ENCODE measurements around the gene LPIN2.
"Not testable (repeated sequence)": the region's sequence is repeated elsewhere in the genome, so short reads cannot be mapped to it uniquely, and the experiment has no call there.

Gene LPIN2

DNA sequence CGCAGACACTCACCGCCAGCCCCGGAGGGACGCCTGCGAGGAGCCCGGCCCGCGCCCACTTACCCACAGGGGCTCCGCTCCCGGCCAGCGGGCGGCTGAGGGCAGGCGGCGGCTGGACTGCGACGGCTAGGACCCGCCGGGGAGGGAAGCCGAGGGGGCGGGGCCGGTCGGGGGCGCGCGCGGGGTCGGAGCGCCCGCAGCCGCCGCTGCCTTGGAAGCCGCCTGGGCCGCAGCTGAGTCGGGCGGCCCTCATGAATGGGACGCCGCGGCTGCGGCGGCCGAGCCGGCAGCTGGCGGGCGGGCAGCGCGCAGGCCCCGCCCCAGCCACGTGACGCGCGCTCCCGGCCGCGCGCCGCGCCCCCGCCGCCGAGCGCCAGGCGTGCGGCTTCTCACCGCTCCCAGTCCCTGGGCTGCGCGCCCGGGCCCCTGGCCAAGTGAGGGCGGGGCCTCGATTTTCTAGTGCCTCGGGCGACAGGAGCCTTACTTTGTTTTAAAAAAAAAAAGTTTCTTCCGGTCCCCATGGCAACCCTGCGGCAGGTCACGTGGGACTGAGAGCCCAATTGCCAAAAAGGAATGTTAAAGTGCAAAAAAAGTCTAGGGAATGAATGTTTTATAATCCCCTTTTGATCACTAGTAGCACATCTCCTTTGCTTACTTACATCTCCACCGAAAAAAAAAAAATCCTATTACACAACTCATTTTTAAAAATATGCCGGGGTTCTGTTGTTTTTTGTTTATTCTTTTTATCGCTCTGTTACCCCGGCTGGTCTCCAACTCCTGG, at the start of gene LPIN2:
TSS of gene LPIN2 (minus strand) at position 121 of the 781 bp plus-strand sequence. CDS start 52,304 bp downstream, outside the sequence.
- peak; percentile 94 for DNase-seq (ENCODE audit: low read depth)

DNA sequence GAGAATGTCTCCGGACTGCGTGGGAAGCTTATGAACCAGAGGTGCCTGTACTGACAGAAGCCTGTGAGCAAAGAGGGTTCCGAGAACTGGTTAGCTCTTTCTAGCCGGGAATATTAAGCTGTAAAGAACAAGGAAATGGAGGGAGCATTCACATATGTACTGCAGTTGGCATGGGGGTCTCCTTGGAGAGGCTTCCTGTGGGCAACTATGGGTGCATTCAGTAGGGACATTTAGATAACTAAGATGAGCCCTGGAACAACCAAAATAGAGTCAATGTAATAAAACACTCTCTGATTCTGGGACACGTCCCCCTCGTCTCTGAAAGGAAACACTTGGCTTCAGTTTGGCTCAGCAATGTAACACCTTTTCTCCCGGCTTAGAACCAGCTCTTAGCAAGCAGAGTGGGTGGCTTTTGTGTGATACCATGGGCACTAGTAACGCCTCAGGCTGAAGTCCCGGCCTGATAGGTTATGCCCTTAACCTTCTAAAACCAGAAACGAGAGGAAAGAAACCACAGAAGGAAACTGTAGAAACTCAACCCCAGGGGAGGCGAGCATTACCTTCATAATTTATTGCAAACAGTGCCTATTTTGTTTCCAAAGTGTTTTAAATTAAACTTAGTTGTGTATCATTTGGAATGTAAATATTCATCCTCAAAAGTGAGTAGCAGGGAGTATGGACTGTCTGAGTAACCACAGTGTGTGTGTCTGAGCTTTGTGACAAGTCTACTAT, 48.8 kb upstream of the LPIN2 start:
- no peak for DNase-seq (ENCODE audit: low read depth)

GRCh38 chr18:3060667-3061580, 48.0 kb upstream of the LPIN2 start:
- no peak for DNase-seq (ENCODE audit: low read depth)

DNA sequence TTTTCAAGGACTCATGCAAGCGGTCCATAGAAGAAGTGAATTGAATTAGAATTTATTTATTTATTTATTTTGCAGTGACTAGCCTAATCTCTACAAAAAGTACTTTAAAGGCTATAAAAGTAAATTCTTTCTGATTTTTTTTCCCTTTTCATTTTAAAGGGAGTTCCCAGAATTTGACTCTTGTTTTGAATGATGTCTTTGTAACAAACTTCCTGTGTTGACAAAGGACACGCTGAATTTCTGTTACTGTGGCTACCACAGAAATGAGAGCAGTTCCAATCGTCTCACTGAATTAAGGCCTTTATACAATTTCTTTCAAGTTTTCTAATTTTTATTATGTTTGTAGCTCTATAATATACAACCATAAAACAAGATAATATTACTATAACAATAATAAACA, 46.3 kb upstream of the LPIN2 start:
- no peak for DNase-seq (ENCODE audit: low read depth)

GRCh38 chr18:3058328-3059191, 45.6 kb upstream of the LPIN2 start:
- DNase-seq (ENCODE audit: low read depth), result no peak

- DNase-seq (ENCODE audit: low read depth), result no peak
Observed at GRCh38 chr18:3057526-3057925, 44.6 kb upstream of the LPIN2 start.

DNA sequence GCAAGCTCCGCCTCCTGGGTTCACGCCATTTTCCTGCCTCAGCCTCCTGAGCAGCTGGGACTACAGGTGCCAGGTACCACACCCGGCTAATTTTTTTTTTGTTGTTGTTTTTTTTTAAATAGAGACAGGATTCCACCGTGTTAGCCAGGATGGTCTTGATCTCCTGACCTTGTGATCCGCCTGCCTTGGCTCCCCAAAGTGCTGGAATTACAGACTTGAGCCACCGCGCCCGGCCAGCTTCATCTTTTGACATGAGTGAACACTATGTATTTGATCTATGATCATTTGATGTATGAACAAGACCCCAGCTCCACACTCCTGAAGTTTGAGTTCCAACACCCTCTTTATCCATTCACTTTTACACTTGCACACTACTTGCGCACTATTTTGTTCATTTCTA, 43.4 kb upstream of the LPIN2 start:
- no peak for DNase-seq (ENCODE audit: low read depth)

DNA sequence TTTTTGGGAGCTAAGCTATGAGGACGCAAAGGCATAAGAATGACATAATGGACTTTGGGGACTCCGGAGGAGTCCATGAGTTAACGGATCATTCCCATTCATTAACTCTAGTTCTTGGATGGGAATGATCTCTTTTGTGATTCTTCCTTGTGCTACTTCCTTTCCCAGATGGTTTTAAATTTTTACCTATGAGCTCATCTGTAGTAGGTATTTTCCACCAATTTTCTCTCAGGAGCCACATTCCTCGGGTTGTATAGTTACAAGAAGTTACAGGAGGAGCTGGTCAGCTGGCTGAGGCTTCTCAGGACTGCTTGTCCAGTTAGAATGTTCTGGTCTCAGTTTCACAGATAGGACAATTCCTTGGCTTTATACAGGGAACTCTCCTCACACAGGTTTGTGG, 42.9 kb upstream of the LPIN2 start:
- DNase-seq (ENCODE audit: low read depth), result no peak

DNA sequence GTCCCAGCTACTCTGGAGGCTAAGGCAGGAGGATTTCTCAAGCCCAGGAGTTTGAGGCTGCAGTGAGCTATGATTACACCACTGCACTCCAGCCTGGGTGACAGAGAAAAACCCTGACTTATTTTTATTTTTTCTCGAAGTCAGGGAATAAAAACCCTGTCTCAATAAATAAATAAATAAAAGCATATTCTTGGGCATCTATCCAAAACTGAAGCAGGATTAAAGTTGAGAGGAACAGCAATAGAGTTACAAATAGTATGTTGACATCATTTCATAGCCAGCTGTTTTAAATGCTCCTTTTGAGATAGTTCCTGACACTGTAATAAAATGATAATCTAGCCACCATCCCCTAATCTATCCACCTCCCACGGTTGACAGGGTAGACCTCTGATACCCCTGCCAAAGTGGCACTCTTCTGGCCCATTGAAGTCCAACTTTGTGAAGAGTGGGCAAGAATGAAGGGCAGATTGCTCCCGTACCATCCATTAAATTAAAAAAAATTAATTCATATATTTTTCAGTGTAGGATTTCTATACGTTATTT, 42.3 kb upstream of the LPIN2 start:
- DNase-seq (ENCODE audit: low read depth), result no peak

DNA sequence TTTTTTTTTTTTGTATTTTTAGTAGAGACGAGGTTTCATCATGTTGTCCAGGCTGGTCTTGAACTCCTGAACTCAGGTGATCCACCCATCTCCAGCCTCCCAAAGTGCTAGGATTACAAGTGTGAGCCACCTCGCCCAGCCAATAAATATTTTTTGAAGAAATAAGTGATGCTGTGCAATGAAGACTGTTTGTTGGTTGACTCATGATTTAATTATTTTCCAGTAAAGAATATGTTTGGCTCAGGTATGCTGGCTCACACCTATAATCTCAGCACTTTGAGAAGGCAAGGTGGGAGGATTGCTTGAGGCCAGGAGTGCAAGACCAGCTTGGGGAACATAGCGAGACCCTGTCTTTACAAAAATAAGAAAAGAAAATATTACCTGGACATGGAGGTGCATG, 41.8 kb upstream of the LPIN2 start:
- DNase-seq (ENCODE audit: low read depth), result no peak

DNA sequence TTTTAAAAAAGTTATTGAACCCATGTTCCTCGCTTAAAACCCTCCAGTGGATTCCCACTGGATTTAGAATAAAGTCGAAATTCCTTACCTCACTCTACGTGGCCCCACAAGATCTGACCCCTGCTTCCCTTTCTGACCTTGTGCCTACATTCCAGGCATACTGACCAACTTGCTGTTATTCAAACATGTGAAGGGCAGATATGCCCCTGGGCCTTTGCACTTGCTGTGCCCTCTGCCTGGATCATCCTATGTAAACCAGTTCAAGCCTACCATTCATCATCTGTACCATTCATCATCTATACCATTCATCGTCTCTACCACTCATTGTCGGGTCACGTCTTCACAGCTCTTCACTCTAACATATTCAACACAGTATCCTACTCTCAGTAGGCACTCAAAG, 41.3 kb upstream of the LPIN2 start:
- DNase-seq (ENCODE audit: low read depth), result no peak

DNA sequence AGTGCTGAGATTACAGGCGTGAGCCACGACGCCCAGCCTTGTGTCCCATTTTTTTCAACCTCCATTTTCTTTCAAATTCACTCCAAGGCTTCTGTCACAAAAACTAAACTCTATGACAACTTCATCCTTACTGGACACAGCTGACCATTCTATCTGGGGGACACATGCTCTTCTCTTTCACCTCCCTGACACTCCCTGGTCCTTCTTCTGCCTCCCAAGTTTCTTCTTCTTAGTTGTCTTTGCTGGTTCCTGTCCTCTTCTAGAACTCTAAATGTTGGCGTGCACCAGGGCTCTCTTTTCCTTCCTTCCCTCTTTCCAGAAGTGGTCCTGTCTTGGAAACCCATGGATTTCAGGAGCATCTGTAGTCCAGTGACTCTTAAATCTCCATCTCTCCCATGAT, 40.1 kb upstream of the LPIN2 start:
- DNase-seq (ENCODE audit: low read depth), result no peak

DNA sequence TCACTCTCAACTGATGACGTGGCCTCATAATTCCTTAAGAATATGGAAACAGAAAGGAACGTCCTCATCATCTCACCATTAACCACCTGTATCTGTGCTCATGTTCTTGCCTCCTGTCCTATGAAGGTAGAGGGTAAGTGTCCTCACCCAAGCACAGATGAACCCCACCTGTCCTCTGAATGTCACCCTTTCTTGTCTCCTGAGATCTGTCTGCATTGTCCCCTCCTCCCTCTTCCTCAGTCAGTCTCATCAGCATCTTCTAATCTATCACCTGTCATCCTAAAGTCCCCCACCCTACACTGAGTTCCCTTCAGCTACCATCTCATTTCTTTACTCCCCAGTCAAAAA, 39.4 kb upstream of the LPIN2 start:
- no peak for DNase-seq (ENCODE audit: low read depth)

GRCh38 chr18:3051718-3052410, 38.9 kb upstream of the LPIN2 start:
- DNase-seq (ENCODE audit: low read depth), result no peak

DNA sequence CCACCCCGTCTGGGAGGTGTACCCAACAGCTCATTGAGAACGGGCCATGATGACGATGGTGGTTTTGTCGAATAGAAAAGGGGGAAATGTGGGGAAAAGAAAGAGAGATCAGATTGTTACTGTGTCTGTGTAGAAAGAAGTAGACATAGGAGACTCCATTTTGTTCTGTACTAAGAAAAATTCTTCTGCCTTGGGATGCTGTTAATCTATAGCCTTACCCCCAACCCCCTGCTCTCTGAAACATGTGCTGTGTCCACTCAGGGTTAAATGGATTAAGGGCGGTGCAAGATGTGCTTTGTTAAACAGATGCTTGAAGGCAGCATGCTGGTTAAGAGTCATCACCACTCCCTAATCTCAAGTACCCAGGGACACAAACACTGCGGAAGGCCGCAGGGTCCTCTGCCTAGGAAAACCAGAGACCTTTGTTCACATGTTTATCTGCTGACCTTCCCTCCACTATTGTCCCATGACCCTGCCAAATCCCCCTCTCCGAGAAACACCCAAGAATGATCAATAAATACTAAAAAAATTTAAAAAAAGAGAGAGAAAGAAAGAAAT, 37.0 kb upstream of the LPIN2 start:
- DNase-seq (ENCODE audit: low read depth), result not testable (repeated sequence)

GRCh38 chr18:3048820-3049349, 35.9 kb upstream of the LPIN2 start:
- DNase-seq (ENCODE audit: low read depth), result no peak

DNA sequence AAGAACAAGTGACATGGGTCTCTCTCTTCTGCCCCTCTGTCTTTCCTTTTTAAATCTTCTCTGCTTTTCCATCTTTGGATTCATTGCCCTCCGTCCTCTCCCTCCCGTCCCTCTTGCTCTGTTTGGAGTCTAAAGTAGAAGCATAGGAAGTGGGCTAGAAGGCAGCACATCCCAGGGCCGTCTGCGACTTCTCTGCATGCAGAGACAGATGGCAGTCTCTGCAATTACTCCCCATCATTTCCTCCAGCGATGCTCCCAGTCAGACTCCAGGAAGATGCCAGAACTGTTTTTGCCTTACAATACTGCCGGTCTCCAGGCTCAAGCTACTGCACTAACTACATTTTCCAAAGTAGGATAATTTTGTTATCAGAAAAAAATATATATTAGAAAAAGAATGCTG, 35.2 kb upstream of the LPIN2 start:
- DNase-seq (ENCODE audit: low read depth), result no peak

DNA sequence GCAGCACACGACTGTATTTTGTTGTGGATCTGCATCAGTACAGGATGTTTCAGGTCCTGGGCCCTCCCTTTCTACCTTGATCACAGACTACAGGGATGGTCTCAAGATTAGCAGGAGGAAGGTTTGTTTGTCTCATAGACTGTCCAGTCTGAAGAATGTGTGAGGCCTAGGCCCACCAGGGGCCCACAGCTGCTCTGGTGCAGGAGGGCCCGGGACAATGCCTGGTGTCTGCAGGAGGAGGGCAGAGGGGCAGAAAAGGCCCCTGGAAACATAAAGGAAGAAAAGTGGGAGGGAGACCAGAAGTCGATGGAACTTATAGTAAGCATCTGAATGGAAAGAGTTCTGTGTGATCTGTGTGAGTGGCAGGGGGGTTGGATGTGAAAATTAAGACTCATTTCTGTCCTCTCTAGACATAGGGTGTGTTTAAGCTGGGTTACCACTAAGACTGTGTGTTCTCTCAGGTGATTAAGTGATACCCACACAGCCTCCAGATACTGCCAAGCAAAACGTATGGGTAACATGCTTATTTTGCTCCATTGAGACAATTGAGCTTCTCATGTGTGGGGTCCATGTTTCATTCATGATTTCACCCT, 33.4 kb upstream of the LPIN2 start:
- DNase-seq (ENCODE audit: low read depth), result no peak

GRCh38 chr18:3044931-3045698, 32.2 kb upstream of the LPIN2 start:
- DNase-seq (ENCODE audit: low read depth), result no peak

Data from GM04504 (cell line).